ENCODE measurements around the gene ANGPTL4.

The ANGPTL4 gene

GRCh38 chr19:8387688-8388611 is 24.0 kb downstream of the ANGPTL4 start:
- Histone ChIP-seq H3K4me1 (ENCODE audit: insufficient read depth, low read length, poor library complexity, severe bottlenecking) (peaks cover 20% of the 10 kb centered on the region), H3K36me3 (ENCODE audit: insufficient read depth, low read length) (no peaks in the 10 kb centered on the region), H3K4me2 (ENCODE audit: low read depth, low read length, poor library complexity, severe bottlenecking) (peak overlapping the region; percentile 88), H3F3A (ENCODE audit: low read depth) (no peaks in the 10 kb centered on the region), H3K79me2 (ENCODE audit: insufficient read depth, low read length) (peaks cover 29% of the 10 kb centered on the region), H3K9ac (ENCODE audit: low read depth, low read length, poor library complexity, severe bottlenecking) (no peak overlapping the region), H3K27me3 (ENCODE audit: insufficient read depth, low read length, poor library complexity, severe bottlenecking) (peaks cover 3% of the 10 kb centered on the region), H3K4me3 (ENCODE audit: low read length, poor library complexity, severe bottlenecking) (no peak overlapping the region), H3K9me3 (ENCODE audit: insufficient read depth, low read depth, low read length) (no peaks in the 10 kb centered on the region), H2AFZ (ENCODE audit: low read length) (no peak overlapping the region), H3K9me2 (replicated peaks; ENCODE audit: low read depth, low read length) (no peaks in the 10 kb centered on the region), H4K20me1 (ENCODE audit: insufficient read depth, low read length, poor library complexity, severe bottlenecking) (peaks cover 19% of the 10 kb centered on the region)
- no peak for TF ChIP-seq CTCF (conservative IDR thresholded peaks at IDR 0.05; ENCODE audit: low read length)
- no peak for TF ChIP-seq EZH2phosphoT487 (IDR thresholded peaks at IDR 0.05; ENCODE audit: borderline replicate concordance)

GRCh38 chr19:8388612-8388958 is 24.6 kb downstream of the ANGPTL4 start:
- Histone ChIP-seq H3K9ac (ENCODE audit: low read depth, low read length, poor library complexity, severe bottlenecking) (peak overlapping the region; percentile 88), H4K20me1 (ENCODE audit: insufficient read depth, low read length, poor library complexity, severe bottlenecking) (peaks cover 26% of the 10 kb centered on the region)

GRCh38 chr19:8389891-8390616 is 26.1 kb downstream of the ANGPTL4 start, which contains the start of gene RAB11B:
Gene RAB11B (plus strand): TSS chr19:8390360. CDS start chr19:8390417, 57 bp downstream.
- Histone ChIP-seq H3K4me1 (ENCODE audit: insufficient read depth, low read length, poor library complexity, severe bottlenecking) (peaks cover 26% of the 10 kb centered on the region), H4K20me1 (ENCODE audit: insufficient read depth, low read length, poor library complexity, severe bottlenecking) (peaks cover 39% of the 10 kb centered on the region), H3K9ac (ENCODE audit: low read depth, low read length, poor library complexity, severe bottlenecking) (peak within 1 kb of the TSS; percentile 90), H3K79me2 (ENCODE audit: insufficient read depth, low read length) (peaks cover 50% of the 10 kb centered on the region), H3K9me2 (replicated peaks; ENCODE audit: low read depth, low read length) (no peaks in the 10 kb centered on the region), H3K4me2 (ENCODE audit: low read depth, low read length, poor library complexity, severe bottlenecking) (peak within 1 kb of the TSS; percentile 88), H2AFZ (ENCODE audit: low read length) (peak within 1 kb of the TSS; percentile 44), H3K4me3 (ENCODE audit: low read length, poor library complexity, severe bottlenecking) (peak within 1 kb of the TSS; percentile 87), H3K36me3 (ENCODE audit: insufficient read depth, low read length) (no peaks in the 10 kb centered on the region), H3K9me3 (ENCODE audit: insufficient read depth, low read depth, low read length) (no peaks in the 10 kb centered on the region), H3F3A (ENCODE audit: low read depth) (no peaks in the 10 kb centered on the region), H3K27me3 (ENCODE audit: insufficient read depth, low read length, poor library complexity, severe bottlenecking) (peaks cover 3% of the 10 kb centered on the region)
- no peak for TF ChIP-seq EZH2phosphoT487 (IDR thresholded peaks at IDR 0.05; ENCODE audit: borderline replicate concordance)

More at GRCh38 chr19:8388612-8388958, 24.6 kb downstream of the ANGPTL4 start:
- no peak for TF ChIP-seq CTCF (conservative IDR thresholded peaks at IDR 0.05; ENCODE audit: low read length)
- no peak for TF ChIP-seq EZH2phosphoT487 (IDR thresholded peaks at IDR 0.05; ENCODE audit: borderline replicate concordance)
- Histone ChIP-seq H3K27me3 (ENCODE audit: insufficient read depth, low read length, poor library complexity, severe bottlenecking) (peaks cover 3% of the 10 kb centered on the region), H3K4me1 (ENCODE audit: insufficient read depth, low read length, poor library complexity, severe bottlenecking) (peaks cover 26% of the 10 kb centered on the region), H3K4me3 (ENCODE audit: low read length, poor library complexity, severe bottlenecking) (peak overlapping the region; percentile 87), H3K9me3 (ENCODE audit: insufficient read depth, low read depth, low read length) (no peaks in the 10 kb centered on the region), H3K4me2 (ENCODE audit: low read depth, low read length, poor library complexity, severe bottlenecking) (peak overlapping the region; percentile 88), H2AFZ (ENCODE audit: low read length) (no peak overlapping the region), H3F3A (ENCODE audit: low read depth) (no peaks in the 10 kb centered on the region), H3K36me3 (ENCODE audit: insufficient read depth, low read length) (no peaks in the 10 kb centered on the region), H3K9me2 (replicated peaks; ENCODE audit: low read depth, low read length) (no peaks in the 10 kb centered on the region), H3K79me2 (ENCODE audit: insufficient read depth, low read length) (peaks cover 35% of the 10 kb centered on the region)
